GM19193 (cell line): ENCODE results near the gene HOXA5.

Source experiments
- POLR2A ChIP-seq: IDR thresholded peaks from 4 replicates; pipeline ENCODE4 v1.6.1; 2011; ENCODE audit not compliant: insufficient read depth, insufficient read length; ENCODE audit errors: extremely low read depth

The HOXA5 gene

DNA sequence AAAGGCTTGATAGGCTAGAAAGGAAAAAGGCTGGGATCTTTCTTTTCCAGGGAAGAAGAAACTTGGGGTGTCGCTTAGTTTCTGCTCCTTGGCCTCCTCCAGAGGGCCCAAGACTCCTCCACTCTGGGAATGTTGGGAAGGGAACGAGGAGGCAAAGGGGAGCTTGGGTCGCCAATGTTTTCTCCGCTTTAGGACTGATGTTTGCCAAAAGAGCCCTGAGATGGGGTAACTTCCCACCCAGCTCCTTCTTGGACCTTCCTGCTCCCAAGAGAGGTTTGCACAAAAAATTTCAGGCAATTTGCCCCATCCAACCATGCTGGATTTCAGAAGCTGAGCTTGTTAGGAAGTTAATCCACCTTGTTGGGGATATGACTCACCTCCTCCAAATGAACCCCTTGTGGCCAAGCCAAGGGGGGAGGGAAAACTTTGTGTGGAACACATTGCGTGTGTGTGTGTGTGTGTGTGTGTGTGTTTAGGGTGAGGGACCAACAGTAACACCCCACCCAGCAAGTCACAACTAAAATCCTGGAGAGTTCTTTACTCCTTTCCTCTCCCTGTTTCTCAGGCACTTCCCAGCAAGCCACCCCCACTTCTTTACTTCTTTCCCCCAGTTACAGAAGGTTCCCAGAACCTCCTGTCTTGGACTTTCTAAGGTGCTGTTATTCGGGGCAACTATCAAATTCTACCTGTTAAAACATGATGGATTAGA is 32.3 kb downstream of the HOXA5 start:
- TF ChIP-seq POLR2A, result no peak

GRCh38 chr7:27110186-27111031 is 33.1 kb downstream of the HOXA5 start:
- TF ChIP-seq POLR2A, result no peak

DNA sequence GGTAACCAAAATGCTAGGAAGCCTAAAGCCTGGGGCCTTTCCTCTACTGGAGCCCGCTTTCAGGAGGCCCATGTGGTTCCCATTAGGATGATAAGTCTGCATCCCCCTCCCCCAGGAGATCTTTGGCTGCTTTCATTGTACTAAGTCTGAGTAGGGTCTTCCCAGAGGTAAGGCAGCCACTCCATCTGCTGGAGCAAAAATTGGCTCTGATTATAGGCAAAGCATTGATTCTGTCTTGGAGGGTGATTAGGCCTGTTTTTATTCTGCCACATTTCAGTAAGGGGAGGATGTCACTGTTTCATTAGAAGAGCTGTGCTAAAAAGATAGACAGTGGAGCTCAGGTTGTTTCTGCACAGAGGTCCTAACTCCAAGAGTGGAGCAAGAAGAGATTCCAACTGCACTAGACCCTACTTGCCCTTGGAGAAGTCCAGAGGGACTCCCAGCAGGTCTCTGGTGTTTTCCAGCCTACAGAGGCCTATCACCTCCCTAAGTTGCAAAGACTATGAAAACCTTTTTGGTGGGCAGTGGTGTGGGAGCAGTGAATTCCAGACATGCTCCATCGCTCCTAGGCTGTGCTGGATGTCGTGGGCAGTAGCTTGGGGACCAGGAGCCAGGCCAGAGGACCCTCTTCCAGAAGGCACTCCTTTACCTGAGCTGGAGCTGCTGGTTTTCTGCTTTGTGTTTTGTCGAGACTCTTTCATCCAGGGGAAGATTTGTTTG is 33.9 kb downstream of the HOXA5 start:
- no peak for TF ChIP-seq POLR2A

DNA sequence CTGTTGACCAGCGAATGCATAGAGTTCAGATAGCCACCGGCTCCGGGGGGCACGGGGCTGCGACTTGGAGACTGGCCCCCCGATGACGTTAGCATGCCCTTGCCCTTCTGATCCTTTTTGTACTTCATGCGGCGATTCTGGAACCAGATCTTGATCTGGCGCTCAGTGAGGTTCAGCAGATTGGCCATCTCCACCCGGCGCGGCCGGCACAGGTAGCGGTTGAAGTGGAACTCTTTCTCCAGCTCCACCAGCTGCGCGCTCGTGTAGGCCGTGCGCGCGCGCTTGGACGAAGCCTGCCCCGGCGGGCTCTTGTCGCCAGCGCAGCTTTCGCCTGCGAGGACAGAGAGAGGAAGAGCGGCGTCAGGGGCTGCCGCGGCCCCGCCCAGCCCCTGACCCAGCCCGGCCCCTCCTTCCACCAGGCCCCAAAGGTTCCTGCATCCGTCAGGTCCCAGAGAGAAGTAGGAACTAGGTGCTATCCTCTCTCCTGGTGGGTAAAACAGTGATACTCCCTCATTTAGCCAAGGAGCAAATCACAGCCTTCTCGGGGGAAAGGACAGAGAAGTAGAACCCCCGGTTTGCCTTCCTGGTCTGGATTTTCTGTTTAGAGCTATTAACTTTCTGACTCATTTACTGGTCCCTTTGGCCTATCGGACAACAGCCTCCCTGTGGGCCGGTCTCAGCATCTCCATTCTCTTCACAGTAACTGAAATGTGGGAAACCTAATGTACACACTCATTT is 34.9 kb downstream of the HOXA5 start:
- TF ChIP-seq POLR2A, result no peak

DNA sequence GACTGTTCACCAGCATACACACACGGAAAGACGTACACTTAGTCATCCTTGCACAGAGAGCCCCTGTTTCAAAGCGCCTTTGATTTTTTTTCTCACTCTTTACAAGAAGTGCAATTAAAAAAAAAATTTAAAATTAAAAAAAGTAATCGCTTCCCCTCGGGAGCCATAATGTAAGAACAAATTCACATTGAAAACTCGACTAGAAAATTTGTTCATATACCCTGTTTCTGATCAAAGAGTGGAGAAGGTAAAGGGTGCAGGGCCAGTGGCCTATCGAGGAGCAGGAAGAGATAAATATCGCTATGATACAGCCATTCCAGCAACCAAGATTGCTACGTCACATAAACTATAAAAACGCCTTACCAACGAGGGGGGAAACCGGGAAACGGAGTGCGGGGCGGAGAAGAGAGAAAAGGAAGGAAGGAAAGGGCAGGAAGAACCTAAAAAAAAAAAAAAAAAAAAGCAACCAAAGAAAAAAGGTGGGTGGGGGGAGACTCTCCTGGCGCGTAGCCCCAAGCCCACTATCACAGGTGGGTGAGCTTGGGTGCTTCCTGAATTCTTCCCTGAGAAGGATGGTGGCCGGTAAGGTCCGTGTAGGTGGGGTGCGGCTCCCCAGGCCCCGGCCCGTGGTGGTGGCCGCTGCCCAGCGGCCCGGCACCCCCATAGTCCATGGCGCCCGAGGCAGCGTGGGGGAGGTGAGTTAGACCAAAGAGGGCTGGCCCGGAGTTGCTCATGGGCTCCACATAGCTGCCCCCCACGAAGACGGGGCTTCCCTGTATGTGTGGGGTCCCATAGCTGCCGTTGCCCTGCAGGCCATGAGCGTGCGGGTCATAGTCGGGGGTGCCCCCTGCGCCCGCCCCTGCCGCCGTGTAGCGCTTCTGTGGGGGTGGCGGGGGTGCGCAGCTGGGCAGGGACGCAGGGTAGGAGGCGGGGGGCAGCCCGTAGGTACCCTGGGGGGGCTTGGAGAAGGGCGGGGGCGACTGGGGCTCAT is 35.8 kb downstream of the HOXA5 start:
- TF ChIP-seq POLR2A, result no peak

GRCh38 chr7:27106901-27107240 is 36.6 kb downstream of the HOXA5 start:
- no peak for TF ChIP-seq POLR2A

DNA sequence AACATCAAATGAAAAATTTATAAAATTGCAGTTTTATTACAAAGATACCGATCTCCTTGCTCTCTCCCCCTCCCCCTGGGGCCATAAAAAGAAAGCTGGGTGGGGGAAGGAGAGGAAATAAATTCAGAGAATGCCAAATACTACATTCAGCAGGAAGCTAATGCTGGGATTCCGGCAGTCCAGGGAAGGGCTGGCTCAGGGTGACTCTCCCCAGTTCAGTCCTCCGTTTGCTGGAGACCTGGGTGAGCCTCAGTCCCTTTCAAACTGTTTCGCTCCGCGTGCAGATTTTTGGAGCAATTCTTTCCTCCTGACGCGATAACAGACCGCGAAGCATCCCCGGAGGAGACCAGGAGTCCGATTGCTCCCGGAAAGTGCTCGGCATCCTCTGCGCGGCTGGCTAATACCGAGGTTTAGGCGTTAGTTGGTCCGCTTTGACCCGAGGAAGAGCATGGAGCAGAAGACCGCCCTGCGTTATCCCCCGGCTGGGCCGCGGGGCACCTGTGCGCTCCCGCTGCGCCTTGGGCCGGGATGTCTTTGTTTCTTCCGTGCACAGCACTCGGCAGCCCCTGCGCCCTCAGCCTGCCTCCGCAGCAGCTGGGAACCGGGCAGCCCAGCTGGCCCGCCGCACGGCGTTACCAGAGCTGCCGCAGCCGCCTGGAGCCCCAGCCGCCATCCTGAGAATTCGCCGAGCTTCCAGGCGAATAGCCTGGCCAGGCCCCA is 37.1 kb downstream of the HOXA5 start:
- TF ChIP-seq POLR2A, result no peak

GRCh38 chr7:27105301-27106031 is 38.0 kb downstream of the HOXA5 start:
- no peak for TF ChIP-seq POLR2A

GRCh38 chr7:27104341-27105058 is 39.0 kb downstream of the HOXA5 start:
- no peak for TF ChIP-seq POLR2A

GRCh38 chr7:27103489-27104226 is 39.8 kb downstream of the HOXA5 start:
- no peak for TF ChIP-seq POLR2A
